HUES64 (cell line): ENCODE results near the gene DCBLD2.

Experiments
- H3K27ac ChIP-seq: 2 replicates; pipeline ENCODE4 v1.7.0; 2013; ENCODE audit warnings: low read depth, low read length, inconsistent platforms
- H3K27me3 ChIP-seq: 2 replicates; pipeline ENCODE4 v1.6.1; 2013; ENCODE audit warnings: mild to moderate bottlenecking, low read length; ENCODE audit not compliant: insufficient read depth
- H3K36me3 ChIP-seq: 2 replicates; pipeline ENCODE4 v1.6.1; 2013; ENCODE audit warnings: mild to moderate bottlenecking, low read length; ENCODE audit not compliant: insufficient read depth
- H3K4me1 ChIP-seq: 2 replicates; pipeline ENCODE4 v1.6.1; 2013; ENCODE audit warnings: mild to moderate bottlenecking, low read length, moderate library complexity; ENCODE audit not compliant: insufficient read depth
- H3K4me3 ChIP-seq: 2 replicates; pipeline ENCODE4 v1.5.1; 2013; ENCODE audit warnings: mild to moderate bottlenecking, low read length, moderate library complexity
- H3K9ac ChIP-seq: 2 replicates; pipeline ENCODE4 v1.6.1; 2013; ENCODE audit warnings: mild to moderate bottlenecking, low read depth, low read length
- H3K9me3 ChIP-seq: 2 replicates; pipeline ENCODE4 v1.6.1; 2013; ENCODE audit warnings: low read depth, low read length; ENCODE audit not compliant: insufficient read depth
- WGBS: fragments of 150-250, 120-280 bp; methylation state at CpG from one replicate; pipeline ENCODE4 v1.1.7; 2013; ENCODE audit warnings: missing lambda C conversion rate; 5-methylcytosine and 5-hydroxymethylcytosine counted together

Gene DCBLD2

DNA sequence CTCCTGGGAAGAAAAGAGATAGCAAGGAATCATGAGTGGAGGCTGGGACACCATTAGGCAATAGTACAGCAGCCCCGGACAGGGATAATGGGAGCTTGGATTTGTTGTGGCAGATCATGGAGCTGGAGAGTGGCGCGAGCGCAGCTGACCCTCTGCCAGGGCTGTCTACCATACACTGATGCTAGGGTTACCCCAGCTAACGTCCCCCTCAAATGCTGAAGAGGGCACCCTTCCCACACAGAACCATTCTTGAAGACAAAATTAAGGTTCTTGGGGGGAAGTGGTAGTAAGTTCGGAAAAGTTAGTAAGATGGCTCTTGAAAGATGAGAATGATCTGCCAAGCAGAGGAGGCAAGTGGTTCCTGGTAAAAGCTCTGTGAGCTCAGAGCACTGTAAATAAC, 77.2 kb downstream of the DCBLD2 start:
- no peak overlapping the region for H3K27ac ChIP-seq
- H3K27me3 ChIP-seq: no peaks in the 10 kb centered on the region
- H3K9me3 ChIP-seq: no peaks in the 10 kb centered on the region
- H3K36me3 ChIP-seq: peaks cover 31% of the 10 kb centered on the region
- no peak overlapping the region for H3K4me3 ChIP-seq
- WGBS: 96% methylated on average over 5 of the region's 6 CpGs
- no peak overlapping the region for H3K9ac ChIP-seq
- no peaks in the 10 kb centered on the region for H3K4me1 ChIP-seq

DNA sequence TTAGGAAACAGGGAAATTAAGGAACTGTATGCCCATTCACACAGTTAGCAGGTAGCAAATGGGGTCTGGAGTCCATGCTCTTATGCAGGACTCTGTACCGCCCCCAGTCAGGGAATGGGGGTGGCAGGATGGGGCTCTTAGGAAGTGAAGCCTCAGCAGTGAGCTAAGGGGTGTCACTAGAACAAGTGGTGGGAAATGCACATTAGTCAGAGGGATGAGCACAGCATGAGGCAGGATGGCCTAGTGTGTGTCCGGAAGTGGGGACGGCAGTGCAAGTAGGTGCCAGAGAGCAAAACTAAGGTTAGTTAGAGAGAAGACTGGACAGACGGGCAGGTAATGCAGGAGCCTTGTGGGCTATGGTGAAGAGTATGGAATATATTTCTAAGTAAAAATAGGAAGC, 77.7 kb downstream of the DCBLD2 start:
- Histone ChIP-seq H3K27me3 (no peaks in the 10 kb centered on the region), H3K36me3 (peaks cover 36% of the 10 kb centered on the region), H3K9me3 (no peaks in the 10 kb centered on the region), H3K9ac (no peak overlapping the region), H3K4me3 (no peak overlapping the region), H3K4me1 (no peaks in the 10 kb centered on the region), H3K27ac (no peak overlapping the region)
- WGBS: 91% methylated on average over 4 of the region's 4 CpGs

DNA sequence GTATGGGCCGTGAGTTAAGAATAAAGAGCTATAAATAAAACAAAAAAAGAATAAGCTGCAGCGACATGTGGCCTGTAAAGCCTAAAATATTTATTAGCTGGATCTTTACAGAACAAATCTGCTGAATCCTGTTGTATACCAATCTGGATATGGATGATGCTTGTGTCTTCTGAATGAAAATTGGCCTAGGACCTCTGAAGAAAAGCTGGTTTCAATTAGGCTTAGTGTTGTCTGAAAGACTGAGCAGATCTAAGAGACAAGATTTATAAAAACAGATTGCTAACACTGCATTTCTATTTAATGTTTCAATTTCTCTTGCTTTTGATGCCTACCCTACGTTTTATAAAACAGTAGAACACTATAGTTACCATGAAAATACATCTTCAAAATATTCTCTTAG, 80.4 kb downstream of the DCBLD2 start:
- Histone ChIP-seq H3K4me1 (peaks cover 5% of the 10 kb centered on the region), H3K27me3 (no peaks in the 10 kb centered on the region), H3K9me3 (no peaks in the 10 kb centered on the region), H3K27ac (no peak overlapping the region), H3K4me3 (no peak overlapping the region), H3K9ac (no peak overlapping the region), H3K36me3 (peaks cover 61% of the 10 kb centered on the region)
- 91% methylated on average over 3 of the region's 3 CpGs for WGBS

DNA sequence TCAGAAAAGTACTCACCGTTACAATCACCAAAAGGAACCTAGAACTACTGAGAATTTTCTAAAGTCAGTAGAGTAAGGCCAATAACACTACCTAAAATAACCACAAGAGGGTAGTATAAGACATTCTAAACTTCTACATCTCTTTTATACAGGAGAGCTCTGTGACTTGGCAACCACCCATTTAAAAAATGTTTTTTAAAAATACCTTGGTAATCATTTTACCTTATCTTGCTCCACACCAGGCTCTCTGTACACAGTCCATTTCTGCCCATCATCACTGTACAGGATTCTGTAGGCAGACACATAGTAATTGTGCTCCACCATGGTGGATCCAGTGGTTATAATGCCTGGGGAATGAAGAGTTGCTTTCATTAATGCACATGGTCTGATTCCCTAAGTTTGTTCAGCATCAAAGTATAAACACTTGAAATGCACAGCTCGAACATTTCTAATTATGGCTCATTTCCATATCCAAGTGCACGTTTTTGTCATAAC, 83.9 kb downstream of the DCBLD2 start:
- H3K36me3 ChIP-seq: peaks cover 86% of the 10 kb centered on the region
- 76% methylated on average over 3 of the region's 3 CpGs for WGBS

DNA sequence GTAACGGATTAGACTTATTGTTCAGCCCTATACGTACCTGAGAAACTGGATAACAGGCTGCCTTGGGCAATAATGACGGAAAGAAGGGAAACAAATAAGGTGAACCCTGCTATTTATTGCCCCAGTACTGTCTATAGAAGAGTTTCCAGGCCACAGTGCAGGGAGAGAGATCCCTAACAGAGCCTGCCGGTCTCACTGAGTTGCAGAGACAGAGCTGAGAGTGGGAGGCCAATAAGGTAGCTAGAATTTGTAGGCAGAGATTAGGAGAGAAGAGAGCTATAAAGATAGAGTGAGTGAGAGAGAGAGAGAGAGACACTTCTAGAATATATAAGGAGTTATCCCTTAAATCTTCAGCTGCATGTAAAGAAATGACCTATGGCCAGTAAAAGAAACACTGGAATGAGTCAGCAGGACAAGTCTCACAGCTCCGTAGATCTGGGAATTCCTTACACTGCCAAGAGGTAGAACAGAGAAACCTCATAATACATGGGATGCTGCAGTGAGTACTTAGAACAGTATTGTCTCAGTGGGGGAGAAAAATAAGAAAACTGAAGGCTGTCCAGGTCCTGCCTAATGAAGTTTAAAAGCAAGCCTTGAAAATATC, 86.6 kb downstream of the DCBLD2 start:
- Histone ChIP-seq H3K9me3 (no peaks in the 10 kb centered on the region), H3K4me1 (peaks cover 12% of the 10 kb centered on the region), H3K9ac (no peak overlapping the region), H3K4me3 (no peak overlapping the region), H3K27me3 (no peaks in the 10 kb centered on the region), H3K36me3 (peaks cover 89% of the 10 kb centered on the region), H3K27ac (no peak overlapping the region)
- 96% methylated on average over 5 of the region's 5 CpGs for WGBS

More for the DNA sequence above, 83.9 kb downstream of the DCBLD2 start:
- H3K4me3 ChIP-seq: no peak overlapping the region
- H3K4me1 ChIP-seq: peaks cover 12% of the 10 kb centered on the region
- no peak overlapping the region for H3K9ac ChIP-seq
- H3K27me3 ChIP-seq: no peaks in the 10 kb centered on the region
- no peak overlapping the region for H3K27ac ChIP-seq
- H3K9me3 ChIP-seq: no peaks in the 10 kb centered on the region

DNA sequence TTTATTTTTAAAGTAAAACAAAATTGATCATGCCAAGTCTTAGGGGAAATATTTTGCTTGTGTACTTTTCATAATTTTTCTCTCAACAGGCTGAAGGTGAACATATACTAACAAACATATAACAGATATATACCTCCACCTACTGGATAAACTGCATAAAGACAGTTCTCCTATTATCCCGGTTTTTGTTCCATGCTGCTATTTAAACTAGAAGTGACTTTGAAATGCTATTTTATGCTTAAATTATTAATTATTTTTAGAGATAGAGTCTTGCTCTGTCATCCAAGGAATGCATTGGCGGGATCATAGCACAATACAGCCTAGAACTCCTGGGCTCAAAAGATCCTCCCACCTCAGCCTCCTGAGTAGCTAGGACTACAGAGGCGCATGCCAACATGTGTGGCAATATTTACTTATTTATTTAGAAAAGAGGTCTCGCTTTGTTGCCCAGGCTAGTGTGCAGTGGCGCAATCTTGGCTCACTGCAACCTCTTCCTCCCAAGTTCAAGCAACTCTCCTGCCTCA, 88.6 kb downstream of the DCBLD2 start:
- H3K9ac ChIP-seq: no peak overlapping the region
- H3K9me3 ChIP-seq: no peaks in the 10 kb centered on the region
- 89% methylated on average over 3 of the region's 5 CpGs for WGBS
- H3K4me3 ChIP-seq: no peak overlapping the region
- H3K4me1 ChIP-seq: peaks cover 12% of the 10 kb centered on the region
- H3K36me3 ChIP-seq: peaks cover 89% of the 10 kb centered on the region
- no peak overlapping the region for H3K27ac ChIP-seq
- no peaks in the 10 kb centered on the region for H3K27me3 ChIP-seq

DNA sequence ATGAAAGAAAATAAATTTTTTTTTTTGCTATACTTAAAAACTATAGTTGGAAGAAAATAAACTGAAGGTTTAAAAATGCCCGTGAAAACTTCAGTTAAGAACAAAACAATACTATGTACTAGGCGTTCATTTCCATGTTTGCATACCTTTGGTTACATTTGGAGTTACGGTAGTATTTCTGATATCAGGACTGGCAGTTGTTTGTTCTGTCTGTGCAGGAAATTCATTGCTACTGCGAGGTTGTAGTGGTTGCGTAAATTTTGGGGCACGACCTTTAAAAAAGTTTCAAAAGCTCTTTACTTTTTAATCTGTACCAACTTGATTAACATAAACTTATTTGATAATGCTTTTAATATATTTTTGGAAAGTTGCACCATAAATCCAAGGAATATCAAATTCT, 90.4 kb downstream of the DCBLD2 start:
- H3K4me1 ChIP-seq: peaks cover 6% of the 10 kb centered on the region; the same call in 1 of the 2 replicates
- H3K36me3 ChIP-seq: peaks cover 92% of the 10 kb centered on the region
- no peak overlapping the region for H3K4me3 ChIP-seq
- no peaks in the 10 kb centered on the region for H3K9me3 ChIP-seq
- WGBS: 94% methylated on average over 5 of the region's 6 CpGs
- no peak overlapping the region for H3K9ac ChIP-seq
- no peak overlapping the region for H3K27ac ChIP-seq
- no peaks in the 10 kb centered on the region for H3K27me3 ChIP-seq

DNA sequence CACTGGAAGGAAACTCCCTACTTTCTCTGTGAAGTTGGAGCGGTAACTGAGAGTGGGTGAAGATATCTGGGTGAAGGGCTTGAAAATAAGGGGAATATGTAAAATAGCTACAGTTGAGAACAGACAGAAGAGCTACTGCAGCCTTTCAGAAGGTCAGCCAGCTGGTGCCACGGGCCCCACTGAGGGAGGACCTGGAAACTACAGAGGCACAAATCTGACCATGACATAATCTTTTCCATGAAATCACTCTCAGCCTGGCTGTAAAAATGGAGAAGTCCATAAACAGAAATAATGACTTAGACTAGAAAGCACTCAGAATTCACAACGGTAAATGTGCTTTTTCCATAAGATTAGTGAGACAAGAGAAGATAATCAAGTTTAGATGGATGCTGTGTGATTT, 91.9 kb downstream of the DCBLD2 start:
- H3K9ac ChIP-seq: no peak overlapping the region
- H3K27ac ChIP-seq: no peak overlapping the region
- H3K4me3 ChIP-seq: no peak overlapping the region
- H3K36me3 ChIP-seq: peaks cover 92% of the 10 kb centered on the region
- H3K4me1 ChIP-seq: no peaks in the 10 kb centered on the region
- 95% methylated on average over 3 of the region's 3 CpGs for WGBS
- H3K27me3 ChIP-seq: no peaks in the 10 kb centered on the region
- H3K9me3 ChIP-seq: no peaks in the 10 kb centered on the region

DNA sequence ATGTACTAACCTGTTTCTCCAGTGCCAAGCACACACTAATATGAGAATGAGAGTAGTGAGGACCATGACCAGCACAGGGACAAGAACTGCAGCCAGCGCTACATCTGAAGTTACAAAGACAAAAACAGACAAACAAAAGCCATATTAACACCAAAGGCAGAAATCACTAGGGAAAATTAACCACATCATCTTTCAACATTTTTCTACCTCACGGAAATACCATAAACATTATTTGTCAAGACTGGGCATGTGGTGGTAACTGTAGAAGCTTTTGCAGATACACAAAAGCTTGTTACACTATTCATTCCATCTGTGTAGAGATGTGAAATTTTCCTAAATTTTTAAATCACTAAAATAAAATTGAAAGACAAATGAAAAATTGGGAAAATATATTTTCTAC, 93.4 kb downstream of the DCBLD2 start:
- Histone ChIP-seq H3K36me3 (peaks cover 81% of the 10 kb centered on the region), H3K27ac (no peak overlapping the region), H3K27me3 (no peaks in the 10 kb centered on the region), H3K4me3 (no peak overlapping the region), H3K9me3 (no peaks in the 10 kb centered on the region), H3K9ac (no peak overlapping the region), H3K4me1 (no peaks in the 10 kb centered on the region)
- WGBS: 90% methylated on average over 1 of the region's 2 CpGs

DNA sequence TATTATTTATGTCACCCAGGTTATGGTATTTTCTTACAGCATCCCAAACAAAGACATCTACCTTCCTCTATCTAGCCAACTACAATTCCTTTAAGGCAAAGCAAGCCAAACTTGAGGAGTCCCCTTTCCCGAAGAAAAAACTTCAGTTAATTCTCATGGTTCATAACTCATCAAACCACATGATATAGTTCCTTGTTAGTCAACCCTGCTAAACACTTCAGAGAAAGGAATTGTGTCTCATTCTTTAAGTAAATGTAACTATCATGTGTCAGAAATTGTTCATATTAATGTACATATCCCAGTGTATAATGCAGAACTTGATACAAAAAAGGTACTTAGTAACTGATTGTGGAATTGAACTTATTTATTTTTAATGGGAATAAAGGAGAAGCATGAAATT, 93.9 kb downstream of the DCBLD2 start:
- Histone ChIP-seq H3K27me3 (no peaks in the 10 kb centered on the region), H3K27ac (no peak overlapping the region), H3K9ac (no peak overlapping the region), H3K4me1 (no peaks in the 10 kb centered on the region), H3K9me3 (no peaks in the 10 kb centered on the region), H3K4me3 (no peak overlapping the region), H3K36me3 (peaks cover 80% of the 10 kb centered on the region)
- 93% methylated on average over 1 of the region's 1 CpG for WGBS

DNA sequence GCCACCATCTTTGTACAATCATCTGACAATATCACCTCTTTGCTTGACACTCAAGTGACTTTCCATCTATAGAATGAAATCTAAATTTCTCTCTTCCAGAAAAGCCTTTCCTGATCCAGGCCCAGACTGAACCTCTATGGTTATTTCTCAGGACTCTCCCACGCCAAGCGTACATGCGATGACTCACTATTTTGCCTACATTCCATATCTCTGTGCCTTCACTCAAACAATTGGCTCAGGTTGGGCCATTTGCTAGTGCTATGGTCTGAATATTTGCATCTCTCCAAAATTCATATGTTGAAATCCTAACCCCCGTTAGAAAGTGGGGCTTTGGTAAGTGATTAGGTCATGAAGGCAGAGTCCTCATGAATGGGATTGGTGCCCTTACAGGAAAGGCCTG, 94.5 kb downstream of the DCBLD2 start:
- Histone ChIP-seq H3K27ac (no peak overlapping the region), H3K9me3 (no peaks in the 10 kb centered on the region), H3K4me3 (no peak overlapping the region), H3K36me3 (peaks cover 74% of the 10 kb centered on the region), H3K27me3 (no peaks in the 10 kb centered on the region), H3K9ac (no peak overlapping the region), H3K4me1 (no peaks in the 10 kb centered on the region)
- WGBS: 92% methylated on average over 4 of the region's 4 CpGs

DNA sequence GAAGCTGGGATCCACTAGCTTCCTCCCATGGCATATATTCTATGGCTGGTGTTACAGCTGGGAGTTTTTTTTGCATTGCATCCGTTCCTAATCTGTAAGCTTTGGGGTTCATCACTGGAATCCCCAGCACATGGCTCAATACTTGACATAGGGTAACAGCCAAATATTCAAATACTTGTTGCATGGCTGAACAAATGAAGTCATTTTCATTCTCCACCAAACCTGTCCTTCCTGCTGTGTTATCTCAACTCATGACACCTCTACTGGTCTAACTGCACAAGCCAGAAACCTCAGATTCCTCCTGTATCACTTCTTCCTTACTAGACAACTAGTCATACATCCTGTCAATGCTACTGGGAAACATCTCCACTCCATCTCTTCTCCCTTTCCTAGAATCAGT, 95.0 kb downstream of the DCBLD2 start:
- 97% methylated on average over 1 of the region's 1 CpG for whole genome bisulfite sequencing
- Histone ChIP-seq H3K27me3 (no peaks in the 10 kb centered on the region), H3K9ac (no peak overlapping the region), H3K4me1 (no peaks in the 10 kb centered on the region), H3K27ac (no peak overlapping the region), H3K36me3 (peaks cover 69% of the 10 kb centered on the region), H3K4me3 (no peak overlapping the region), H3K9me3 (no peaks in the 10 kb centered on the region)
